ENCODE data around the gene CYP1A1. TPM values are rescaled to one million over a fixed set of nuclear protein-coding genes. Genes with fewer than 3 reads are reported as not detected.
A peak's percentile ranks its signal among the peaks of the same experiment; 100 is the strongest.

Gene CYP1A1
- total RNA-seq, 1 donor from 2014 or later, result 0.41 TPM

GRCh38 chr15:74709011-74709410 is 16.3 kb downstream of the CYP1A1 start:
- Histone ChIP-seq H3K4me3 (no peak overlapping the region), H3K36me3 (no peaks in the 10 kb centered on the region), H3K9me3 (replicated peaks) (no peaks in the 10 kb centered on the region), H3K4me1 (no peaks in the 10 kb centered on the region), H3K27me3 (ENCODE audit: low read depth) (no peaks in the 10 kb centered on the region), H3K27ac (replicated peaks) (no peak overlapping the region)
- intact Hi-C loops (cut with micrococcal nuclease), result no loop called here
- no peak for DNase-seq
- no peak for TF ChIP-seq CTCF (IDR thresholded peaks at IDR 0.05; ENCODE audit: borderline replicate concordance)

DNA sequence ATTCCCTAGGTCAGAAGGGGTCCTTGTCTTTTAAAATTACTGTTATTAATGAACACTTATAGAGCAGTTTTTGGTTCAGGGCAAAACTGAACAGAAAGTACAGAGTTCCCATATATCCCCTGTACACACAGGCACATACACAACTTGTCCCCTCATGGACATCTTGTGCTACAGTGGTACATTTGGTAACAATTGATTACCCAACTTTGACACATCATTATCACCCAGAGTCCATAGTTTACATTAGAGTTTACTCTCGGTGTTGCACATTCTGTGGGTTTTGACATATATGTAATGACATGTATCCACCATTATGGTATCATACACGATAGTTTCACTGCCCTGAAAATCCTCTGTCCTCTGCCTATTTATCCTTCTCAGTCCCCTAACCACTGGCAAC is 28.5 kb downstream of the CYP1A1 start:
- no peaks in the 10 kb centered on the region for H3K9me3 ChIP-seq (replicated peaks)
- DNase-seq, result no peak
- H3K4me3 ChIP-seq, result peak overlapping the region; percentile 91
- no peak for TF ChIP-seq CTCF (IDR thresholded peaks at IDR 0.05; ENCODE audit: borderline replicate concordance)
- H3K27me3 ChIP-seq (ENCODE audit: low read depth), result no peaks in the 10 kb centered on the region
- H3K36me3 ChIP-seq, result no peaks in the 10 kb centered on the region
- H3K4me1 ChIP-seq, result peaks cover 29% of the 10 kb centered on the region
- H3K27ac ChIP-seq (replicated peaks), result no peak overlapping the region
- intact Hi-C loops (cut with micrococcal nuclease), result no loop called here

DNA sequence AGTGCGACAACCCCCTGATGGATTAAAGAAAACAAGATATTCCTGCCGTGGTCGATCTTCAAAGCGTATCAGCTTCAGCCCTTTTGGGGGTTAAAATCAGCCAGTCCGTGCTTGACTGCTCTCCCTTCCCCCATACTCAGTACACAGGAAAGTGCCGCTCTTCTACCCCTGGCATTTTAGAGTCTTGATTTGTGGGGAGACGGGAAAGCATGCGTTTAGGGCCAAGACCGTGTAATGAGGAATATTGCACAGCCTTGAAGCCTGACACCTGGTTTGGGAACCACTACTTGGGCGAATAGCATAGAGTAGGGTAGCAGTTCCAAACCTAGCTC is 29.0 kb downstream of the CYP1A1 start:
- Histone ChIP-seq H3K9me3 (replicated peaks) (no peaks in the 10 kb centered on the region), H3K4me3 (peak overlapping the region; percentile 91), H3K27ac (replicated peaks) (peak overlapping the region; percentile 86), H3K27me3 (ENCODE audit: low read depth) (no peaks in the 10 kb centered on the region), H3K36me3 (no peaks in the 10 kb centered on the region), H3K4me1 (peaks cover 29% of the 10 kb centered on the region)
- no peak for TF ChIP-seq CTCF (IDR thresholded peaks at IDR 0.05; ENCODE audit: borderline replicate concordance)
- no peak for DNase-seq
- intact Hi-C loops (cut with micrococcal nuclease), result no loop called here

DNA sequence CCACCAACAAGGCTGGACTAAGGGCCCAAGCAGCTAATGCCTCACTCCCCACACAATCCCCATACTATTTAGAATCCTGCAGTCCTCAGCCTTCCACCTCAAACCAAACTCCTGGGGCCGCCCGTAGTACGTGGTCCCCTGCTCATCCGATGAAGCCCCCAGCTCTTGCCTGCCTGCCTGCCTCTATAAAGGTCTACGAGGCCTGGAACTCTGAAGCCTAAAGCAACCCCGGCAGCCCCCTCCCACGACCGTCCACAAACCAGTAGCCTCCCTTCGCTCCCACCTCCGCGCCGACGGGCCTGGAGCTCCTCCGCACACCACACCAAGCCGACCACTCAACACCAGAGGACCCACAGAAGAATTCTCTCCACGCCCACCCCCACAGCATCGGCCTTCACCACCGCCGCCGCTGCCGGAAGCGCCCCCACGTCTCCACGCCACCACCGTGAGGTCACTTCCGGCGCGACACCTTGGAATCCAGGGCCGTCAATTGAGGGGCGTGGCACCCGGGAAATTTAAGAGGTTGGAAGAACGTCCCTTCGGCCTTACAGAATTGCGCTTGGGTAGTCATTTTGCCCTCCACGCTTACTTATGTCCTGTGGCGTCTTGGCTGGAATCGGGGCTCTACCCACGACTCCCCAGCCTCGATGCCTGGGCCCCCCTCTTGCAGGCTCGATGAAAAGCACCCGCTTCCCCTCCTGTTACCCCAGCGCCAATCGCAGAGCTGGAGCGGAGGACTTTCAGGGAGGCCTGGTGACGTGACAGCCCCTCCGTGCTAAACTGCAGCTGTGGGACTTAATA is 29.5 kb downstream of the CYP1A1 start, which contains the start of gene EDC3:
EDC3 (minus strand) TSS at position 428 of the 801 bp plus-strand sequence. CDS start 20,900 bp downstream, outside the sequence.
- Histone ChIP-seq H3K27me3 (ENCODE audit: low read depth) (no peaks in the 10 kb centered on the region), H3K4me1 (peaks cover 29% of the 10 kb centered on the region), H3K4me3 (peak within 1 kb of the TSS; percentile 91), H3K36me3 (no peaks in the 10 kb centered on the region), H3K9me3 (replicated peaks) (no peaks in the 10 kb centered on the region), H3K27ac (replicated peaks) (peak within 1 kb of the TSS; percentile 86)
- intact Hi-C loops (cut with micrococcal nuclease), result no loop called here
- no peak for TF ChIP-seq CTCF (IDR thresholded peaks at IDR 0.05; ENCODE audit: borderline replicate concordance)
- peak; percentile 89 for DNase-seq

GRCh38 chr15:74692327-74692726 is 33.0 kb downstream of the CYP1A1 start:
- H3K4me1 ChIP-seq, result peaks cover 29% of the 10 kb centered on the region
- H3K27me3 ChIP-seq (ENCODE audit: low read depth), result no peaks in the 10 kb centered on the region
- intact Hi-C loops (cut with micrococcal nuclease), result no loop called here
- no peaks in the 10 kb centered on the region for H3K36me3 ChIP-seq
- no peak overlapping the region for H3K4me3 ChIP-seq
- TF ChIP-seq CTCF (IDR thresholded peaks at IDR 0.05; ENCODE audit: borderline replicate concordance), result no peak
- no peaks in the 10 kb centered on the region for H3K9me3 ChIP-seq (replicated peaks)
- DNase-seq, result no peak
- H3K27ac ChIP-seq (replicated peaks), result no peak overlapping the region

All from left ventricle myocardium inferior (tissue), 1 donor.